Smooth muscle cell (in vitro differentiated cells): ENCODE measurements around the gene CACNG1. TPM values are rescaled to one million over a fixed set of nuclear protein-coding genes. Genes with fewer than 3 reads are reported as not detected.

Source experiments
- DNase-seq: peaks from one replicate; lab custom pipeline; 2025; ENCODE audit not compliant: unreplicated experiment; lab: John Stamatoyannopoulos, UW
- H2AFZ ChIP-seq: fragments of 200-600 bp; sonication (generic); 2 replicates; pipeline ENCODE4 v1.6.0; 2016; ENCODE audit warnings: antibody characterized with exemption, low read depth, mild to moderate bottlenecking
- H3F3A ChIP-seq: fragments of 200-600 bp; sonication (generic); 2 replicates; pipeline ENCODE4 v1.6.0; 2017; ENCODE audit warnings: antibody characterized with exemption, low read depth
- H3K27ac ChIP-seq: fragments of 200-600 bp; sonication (generic); 2 replicates; pipeline ENCODE4 v1.5.1; 2016; ENCODE audit warnings: low read depth, mild to moderate bottlenecking
- H3K27me3 ChIP-seq: fragments of 200-600 bp; sonication (generic); 2 replicates; pipeline ENCODE4 v1.6.1; 2016; ENCODE audit warnings: low read depth, mild to moderate bottlenecking
- H3K36me3 ChIP-seq: fragments of 200-600 bp; sonication (generic); 2 replicates; pipeline ENCODE4 v1.5.1; 2016; ENCODE audit warnings: low read depth
- H3K4me1 ChIP-seq: fragments of 200-600 bp; sonication (generic); 2 replicates; pipeline ENCODE4 v1.5.1; 2016; ENCODE audit warnings: low read depth
- H3K4me2 ChIP-seq: fragments of 200-600 bp; sonication (generic); 2 replicates; pipeline ENCODE4 v1.6.0; 2016; ENCODE audit warnings: mild to moderate bottlenecking
- H3K4me3 ChIP-seq: fragments of 200-600 bp; sonication (generic); 2 replicates; pipeline ENCODE4 v1.5.1; 2016; ENCODE audit warnings: mild to moderate bottlenecking
- H3K79me2 ChIP-seq: fragments of 200-600 bp; sonication (generic); 2 replicates; pipeline ENCODE4 v1.6.0; 2016; ENCODE audit warnings: low read depth, mild to moderate bottlenecking
- H3K9ac ChIP-seq: fragments of 200-600 bp; sonication (generic); 2 replicates; pipeline ENCODE4 v1.6.0; 2016; ENCODE audit warnings: low read depth
- H3K9me3 ChIP-seq: fragments of 200-600 bp; sonication (generic); replicated peaks from 2 replicates; pipeline ENCODE4 v1.5.1; 2016; ENCODE audit warnings: low read depth
- H4K20me1 ChIP-seq: fragments of 200-600 bp; sonication (generic); 2 replicates; pipeline ENCODE4 v1.6.0; 2016; ENCODE audit warnings: low read depth
- WGBS: methylation state at CpG from one replicate; pipeline ENCODE4 v1.1.7; 2016; ENCODE audit warnings: low lambda C conversion rate; 5-methylcytosine and 5-hydroxymethylcytosine counted together
- polyA plus RNA-seq: library from polyadenylated mRNA; unstranded; fragments of >200 nt; fragmentation: Nextera tagmentation; extraction: Ambion mirVana; gene quantifications from 2 replicates; pipeline ENCODE4 v1.2.1, GENCODE V29; 2016
- total RNA-seq: library from RNA; depleted of rRNA; stranded (reverse); fragments of >200 nt; gene quantifications from 2 replicates; pipeline ENCODE4 v1.2.3, GENCODE V29; 2014
- TF ChIP-seq, protein P1 (sequence below): fragments of 200-600 bp; sonication (generic); IDR thresholded peaks from 2 replicates; pipeline ENCODE4 v1.5.1; 2017; ENCODE audit warnings: borderline replicate concordance, mild to moderate bottlenecking, antibody characterized with exemption; ENCODE audit not compliant: insufficient read depth, poor library complexity, severe bottlenecking

CACNG1 gene, protein sequence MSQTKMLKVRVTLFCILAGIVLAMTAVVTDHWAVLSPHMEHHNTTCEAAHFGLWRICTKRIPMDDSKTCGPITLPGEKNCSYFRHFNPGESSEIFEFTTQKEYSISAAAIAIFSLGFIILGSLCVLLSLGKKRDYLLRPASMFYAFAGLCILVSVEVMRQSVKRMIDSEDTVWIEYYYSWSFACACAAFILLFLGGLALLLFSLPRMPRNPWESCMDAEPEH
- total RNA-seq (not detected in 2 replicates), polyA plus RNA-seq (0.73 TPM in 1 of 2 replicates, not detected in the other)

GRCh38 chr17:67044016-67044772, at the start of gene CACNG1:
Gene CACNG1, plus strand, starts transcription at chr17:67044554. Its CDS starts 107 bp downstream, at chr17:67044661.
- no peaks in the 10 kb centered on the region for H4K20me1 ChIP-seq
- H3K9ac ChIP-seq = no peak within 1 kb of the TSS
- DNase-seq = no peak
- no peak within 1 kb of the TSS for H2AFZ ChIP-seq
- H3K9me3 ChIP-seq = peaks cover 16% of the 10 kb centered on the region
- no peak within 1 kb of the TSS for H3K4me2 ChIP-seq
- 93% methylated on average over 32 of the region's 32 CpGs for WGBS
- TF ChIP-seq, protein P1, sequence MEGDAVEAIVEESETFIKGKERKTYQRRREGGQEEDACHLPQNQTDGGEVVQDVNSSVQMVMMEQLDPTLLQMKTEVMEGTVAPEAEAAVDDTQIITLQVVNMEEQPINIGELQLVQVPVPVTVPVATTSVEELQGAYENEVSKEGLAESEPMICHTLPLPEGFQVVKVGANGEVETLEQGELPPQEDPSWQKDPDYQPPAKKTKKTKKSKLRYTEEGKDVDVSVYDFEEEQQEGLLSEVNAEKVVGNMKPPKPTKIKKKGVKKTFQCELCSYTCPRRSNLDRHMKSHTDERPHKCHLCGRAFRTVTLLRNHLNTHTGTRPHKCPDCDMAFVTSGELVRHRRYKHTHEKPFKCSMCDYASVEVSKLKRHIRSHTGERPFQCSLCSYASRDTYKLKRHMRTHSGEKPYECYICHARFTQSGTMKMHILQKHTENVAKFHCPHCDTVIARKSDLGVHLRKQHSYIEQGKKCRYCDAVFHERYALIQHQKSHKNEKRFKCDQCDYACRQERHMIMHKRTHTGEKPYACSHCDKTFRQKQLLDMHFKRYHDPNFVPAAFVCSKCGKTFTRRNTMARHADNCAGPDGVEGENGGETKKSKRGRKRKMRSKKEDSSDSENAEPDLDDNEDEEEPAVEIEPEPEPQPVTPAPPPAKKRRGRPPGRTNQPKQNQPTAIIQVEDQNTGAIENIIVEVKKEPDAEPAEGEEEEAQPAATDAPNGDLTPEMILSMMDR = no peak
- H3F3A ChIP-seq = no peaks in the 10 kb centered on the region
- no peak within 1 kb of the TSS for H3K27ac ChIP-seq
- H3K4me1 ChIP-seq = no peaks in the 10 kb centered on the region
- H3K79me2 ChIP-seq = no peaks in the 10 kb centered on the region
- H3K36me3 ChIP-seq = no peaks in the 10 kb centered on the region
- no peaks in the 10 kb centered on the region for H3K27me3 ChIP-seq
- no peak within 1 kb of the TSS for H3K4me3 ChIP-seq

GRCh38 chr17:66994930-66995535, 49.3 kb upstream of the CACNG1 start:
- Histone ChIP-seq H3F3A (no peaks in the 10 kb centered on the region), H3K27ac (no peak overlapping the region), H3K4me1 (no peaks in the 10 kb centered on the region), H3K79me2 (no peaks in the 10 kb centered on the region), H3K4me3 (no peak overlapping the region), H3K36me3 (no peaks in the 10 kb centered on the region), H4K20me1 (no peaks in the 10 kb centered on the region), H3K4me2 (no peak overlapping the region), H3K9ac (no peak overlapping the region), H3K9me3 (no peaks in the 10 kb centered on the region), H3K27me3 (no peaks in the 10 kb centered on the region), H2AFZ (no peak overlapping the region)
- no peak for DNase-seq
- TF ChIP-seq, protein P1 = no peak
- 88% methylated on average over 12 of the region's 12 CpGs for WGBS

GRCh38 chr17:66995944-66996343, 48.4 kb upstream of the CACNG1 start:
- H2AFZ ChIP-seq = no peak overlapping the region
- TF ChIP-seq, protein P1 = no peak
- H3K79me2 ChIP-seq = no peaks in the 10 kb centered on the region
- no peaks in the 10 kb centered on the region for H4K20me1 ChIP-seq
- H3K27ac ChIP-seq = no peak overlapping the region
- DNase-seq = no peak
- H3K9ac ChIP-seq = no peak overlapping the region
- no peaks in the 10 kb centered on the region for H3F3A ChIP-seq
- WGBS = 92% methylated on average over 7 of the region's 7 CpGs
- no peaks in the 10 kb centered on the region for H3K27me3 ChIP-seq
- no peak overlapping the region for H3K4me3 ChIP-seq
- H3K9me3 ChIP-seq = no peaks in the 10 kb centered on the region
- no peak overlapping the region for H3K4me2 ChIP-seq
- no peaks in the 10 kb centered on the region for H3K36me3 ChIP-seq
- H3K4me1 ChIP-seq = no peaks in the 10 kb centered on the region
